Breast epithelium (tissue), 3 donors: Measurements from ENCODE around the gene WDR86.

Experiments used
- POLR2A ChIP-seq: fragments of 450-650 bp; IDR thresholded peaks from one replicate; pipeline ENCODE4 v1.6.1; 2016; ENCODE audit warnings: antibody characterized with exemption, mild to moderate bottlenecking, moderate library complexity
- TF ChIP-seq, protein P1 (sequence below), 3 donors: fragments of 450-650 bp; IDR thresholded peaks; one replicate each; pipeline ENCODE4 v1.5.1; 2016 to 2017; ENCODE audit warnings: antibody characterized with exemption in 3 of 3, mild to moderate bottlenecking in 3 of 3, moderate library complexity in 3 of 3

DNA sequence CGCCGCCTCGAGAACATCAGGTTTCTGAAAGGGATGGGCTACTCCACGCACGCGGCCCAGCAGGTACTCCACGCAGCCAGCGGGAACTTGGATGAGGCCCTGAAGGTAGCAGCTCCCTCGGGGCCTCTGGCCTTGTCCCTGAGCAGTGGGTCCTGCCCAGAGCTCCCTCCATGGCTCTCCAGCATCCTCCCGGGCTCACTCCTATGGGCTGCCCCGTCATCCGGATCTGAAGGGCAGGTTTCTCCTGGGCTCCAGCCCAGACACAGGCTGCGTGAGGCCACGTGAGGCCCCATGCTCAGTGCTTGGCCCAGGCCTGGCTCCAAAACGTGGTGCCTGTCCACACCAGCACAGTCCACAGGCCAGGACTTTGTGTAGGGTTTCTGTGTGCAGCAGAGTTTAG lies 35.7 kb downstream of the WDR86 start:
- TF ChIP-seq, protein P1, sequence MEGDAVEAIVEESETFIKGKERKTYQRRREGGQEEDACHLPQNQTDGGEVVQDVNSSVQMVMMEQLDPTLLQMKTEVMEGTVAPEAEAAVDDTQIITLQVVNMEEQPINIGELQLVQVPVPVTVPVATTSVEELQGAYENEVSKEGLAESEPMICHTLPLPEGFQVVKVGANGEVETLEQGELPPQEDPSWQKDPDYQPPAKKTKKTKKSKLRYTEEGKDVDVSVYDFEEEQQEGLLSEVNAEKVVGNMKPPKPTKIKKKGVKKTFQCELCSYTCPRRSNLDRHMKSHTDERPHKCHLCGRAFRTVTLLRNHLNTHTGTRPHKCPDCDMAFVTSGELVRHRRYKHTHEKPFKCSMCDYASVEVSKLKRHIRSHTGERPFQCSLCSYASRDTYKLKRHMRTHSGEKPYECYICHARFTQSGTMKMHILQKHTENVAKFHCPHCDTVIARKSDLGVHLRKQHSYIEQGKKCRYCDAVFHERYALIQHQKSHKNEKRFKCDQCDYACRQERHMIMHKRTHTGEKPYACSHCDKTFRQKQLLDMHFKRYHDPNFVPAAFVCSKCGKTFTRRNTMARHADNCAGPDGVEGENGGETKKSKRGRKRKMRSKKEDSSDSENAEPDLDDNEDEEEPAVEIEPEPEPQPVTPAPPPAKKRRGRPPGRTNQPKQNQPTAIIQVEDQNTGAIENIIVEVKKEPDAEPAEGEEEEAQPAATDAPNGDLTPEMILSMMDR (IDR thresholded peaks at IDR 0.05) = no peak
- no peak for TF ChIP-seq POLR2A
